RWPE1 (cell line): ENCODE results near the gene GGA2.
"Not testable (repeated sequence)": the region's sequence is repeated elsewhere in the genome, so short reads cannot be mapped to it uniquely, and the experiment has no call there.

Experiments
- CTCF ChIA-PET: fragments of 350-600 bp; sonication (Branson Sonifier 250); formaldehyde crosslinking; extraction: SDS; loops from one replicate; lab custom pipeline; 2021; lab: Yijun Ruan, JAX
- POLR2A ChIA-PET: fragments of 400-600 bp; formaldehyde crosslinking; extraction: SDS; loops from one replicate; lab custom pipeline; 2020; ENCODE audit warnings: antibody characterized with exemption; ENCODE audit not compliant: low non-redundant PET; lab: Yijun Ruan, JAX
- DNase-seq: peaks from one replicate; pipeline ENCODE4 v3.0.0; 2012; ENCODE audit warnings: low spot score
- H3K27ac ChIP-seq: fragments of 450-650 bp; 2 replicates; pipeline ENCODE4 v1.5.1; 2017
- CTCF ChIP-seq: fragments of 450-650 bp; conservative IDR thresholded peaks from 2 replicates; pipeline ENCODE4 v1.5.1; 2017; ENCODE audit warnings: low read depth, mild to moderate bottlenecking

Gene GGA2

GRCh38 chr16:23511731-23512130, 1.4 kb upstream of the GGA2 start:
- ChIA-PET CTCF (interaction anchor here (0.7 kb wide), 1 partner anchor 15 kb away, joined by 4 read pairs; no protein-coding TSS in a partner anchor), POLR2A (no interaction called here)
- DNase-seq: no peak
- no peak for TF ChIP-seq CTCF
- no peak overlapping the region for H3K27ac ChIP-seq

- ChIA-PET POLR2A (interaction anchor here (0.6 kb wide), 1 partner anchor 39 kb away, joined by 3 read pairs; no protein-coding TSS in a partner anchor), CTCF (interaction anchor here (1.8 kb wide), 1 partner anchor 10 kb away, joined by 6 read pairs; no protein-coding TSS in a partner anchor)
- not testable (repeated sequence) for DNase-seq
- peak overlapping the region; percentile 70 for H3K27ac ChIP-seq
Observed at GRCh38 chr16:23510915-23511270, 599 bp upstream of the GGA2 start.

GRCh38 chr16:23509782-23510163, 521 bp downstream of the GGA2 start:
- ChIA-PET POLR2A (no interaction called here), CTCF (interaction anchor here (0.6 to 1.8 kb wide), 2 partner anchors 9 to 37 kb away, joined by 3 to 6 read pairs; no protein-coding TSS in a partner anchor)
- peak; percentile 19 for DNase-seq
- TF ChIP-seq CTCF: no peak
- peak overlapping the region; percentile 70 for H3K27ac ChIP-seq

DNA sequence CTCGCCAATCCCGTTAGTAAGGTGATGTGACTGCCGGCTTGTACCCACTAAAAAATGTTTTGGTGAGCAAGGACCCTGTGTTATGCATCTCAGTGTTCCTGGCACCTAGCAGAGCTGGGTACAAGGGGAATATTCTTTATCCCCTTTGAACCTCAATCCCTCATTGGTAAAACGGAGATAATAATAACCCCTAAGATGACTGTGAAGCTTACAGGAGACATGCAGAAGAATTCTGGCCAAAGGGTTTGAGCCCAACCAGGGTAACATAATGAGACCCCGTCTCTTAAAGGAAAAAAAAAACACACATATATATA, 896 bp downstream of the GGA2 start:
- TF ChIP-seq CTCF: no peak

GRCh38 chr16:23508589-23509440, 1.5 kb downstream of the GGA2 start:
- CTCF ChIA-PET: interaction anchor here (0.6 to 1.8 kb wide), 2 partner anchors 8 to 66 kb away, joined by 5 to 6 read pairs; no protein-coding TSS in a partner anchor
- no peak for DNase-seq
- peak overlapping the region; percentile 35; the same call in 1 of the 2 replicates for H3K27ac ChIP-seq

More for the DNA sequence above, 896 bp downstream of the GGA2 start:
- peak overlapping the region; percentile 35; the same call in 1 of the 2 replicates for H3K27ac ChIP-seq
- ChIA-PET CTCF (interaction anchor here (0.6 to 1.8 kb wide), 2 partner anchors 8 to 66 kb away, joined by 5 to 6 read pairs; no protein-coding TSS in a partner anchor), POLR2A (no interaction called here)
- no peak for DNase-seq

GRCh38 chr16:23506606-23506994, 3.7 kb downstream of the GGA2 start:
- ChIA-PET POLR2A (no interaction called here), CTCF (no interaction called here)
- H3K27ac ChIP-seq: no peak overlapping the region
- DNase-seq: no peak
- TF ChIP-seq CTCF: no peak

More at GRCh38 chr16:23508589-23509440, 1.5 kb downstream of the GGA2 start:
- POLR2A ChIA-PET: no interaction called here
- TF ChIP-seq CTCF: no peak
